ENCODE results near the gene DYRK1B. TPM values are rescaled to one million over a fixed set of nuclear protein-coding genes. Genes with fewer than 3 reads are reported as not detected.

DYRK1B gene
- polyA plus RNA-seq, 1 of the 3 experiments (the other 2 are of a cell fraction) = 17.2 TPM

DNA sequence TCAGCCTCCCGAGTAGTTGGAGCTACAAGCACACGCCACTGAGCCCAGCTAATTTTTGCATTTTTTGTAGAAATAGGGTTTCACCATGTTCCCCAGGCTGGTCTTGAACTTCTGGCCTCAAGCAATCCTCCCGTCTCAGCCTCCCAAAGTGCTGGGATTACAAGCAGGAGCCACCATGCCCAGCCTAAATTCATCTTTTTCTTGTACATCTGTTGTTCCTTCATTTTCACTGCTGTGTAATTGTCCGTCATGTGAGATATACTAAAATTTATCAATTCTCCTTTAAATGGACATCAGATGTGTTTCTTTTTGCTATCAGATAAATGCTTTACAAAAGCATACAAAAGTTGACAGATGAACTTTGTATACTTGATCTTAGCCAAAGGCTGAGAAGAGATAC, 22.9 kb downstream of the DYRK1B start:
- POLR2A ChIA-PET = no interaction called here
- no peak overlapping the region for H3K9ac ChIP-seq

More for the DNA sequence above, 22.9 kb downstream of the DYRK1B start:
- H4K20me1 ChIP-seq (ENCODE audit: insufficient read depth) = no peaks in the 10 kb centered on the region
- TF ChIP-seq RFX5 (IDR thresholded peaks at IDR 0.05; ENCODE audit: low read length) (no peak), TCF12 (IDR thresholded peaks at IDR 0.05) (no peak), TAF1 (IDR thresholded peaks at IDR 0.05; ENCODE audit: borderline replicate concordance, low read depth, low read length) (no peak), TEAD4 (IDR thresholded peaks at IDR 0.05; ENCODE audit: borderline replicate concordance, insufficient read depth) (no peak), REST (IDR thresholded peaks at IDR 0.05; ENCODE audit: low read depth, low read length) (no peak), EZH2phosphoT487 (IDR thresholded peaks at IDR 0.05; ENCODE audit: borderline replicate concordance, low read depth) (no peak), NRF1 (IDR thresholded peaks at IDR 0.05; ENCODE audit: low read depth, low read length) (no peak), RCOR1 (IDR thresholded peaks at IDR 0.05; ENCODE audit: low read length) (no peak), MEF2A (IDR thresholded peaks at IDR 0.05; ENCODE audit: borderline replicate concordance, low read depth) (no peak), NFIC (IDR thresholded peaks at IDR 0.05; ENCODE audit: borderline replicate concordance) (no peak), CHD2 (IDR thresholded peaks at IDR 0.05; ENCODE audit: low read length, partially characterized antibody) (no peak), RXRA (IDR thresholded peaks at IDR 0.05; ENCODE audit: borderline replicate concordance, low read depth) (no peak), FOSL2 (IDR thresholded peaks at IDR 0.05; ENCODE audit: borderline replicate concordance, low read depth) (no peak)
- TF ChIP-seq, protein P1, sequence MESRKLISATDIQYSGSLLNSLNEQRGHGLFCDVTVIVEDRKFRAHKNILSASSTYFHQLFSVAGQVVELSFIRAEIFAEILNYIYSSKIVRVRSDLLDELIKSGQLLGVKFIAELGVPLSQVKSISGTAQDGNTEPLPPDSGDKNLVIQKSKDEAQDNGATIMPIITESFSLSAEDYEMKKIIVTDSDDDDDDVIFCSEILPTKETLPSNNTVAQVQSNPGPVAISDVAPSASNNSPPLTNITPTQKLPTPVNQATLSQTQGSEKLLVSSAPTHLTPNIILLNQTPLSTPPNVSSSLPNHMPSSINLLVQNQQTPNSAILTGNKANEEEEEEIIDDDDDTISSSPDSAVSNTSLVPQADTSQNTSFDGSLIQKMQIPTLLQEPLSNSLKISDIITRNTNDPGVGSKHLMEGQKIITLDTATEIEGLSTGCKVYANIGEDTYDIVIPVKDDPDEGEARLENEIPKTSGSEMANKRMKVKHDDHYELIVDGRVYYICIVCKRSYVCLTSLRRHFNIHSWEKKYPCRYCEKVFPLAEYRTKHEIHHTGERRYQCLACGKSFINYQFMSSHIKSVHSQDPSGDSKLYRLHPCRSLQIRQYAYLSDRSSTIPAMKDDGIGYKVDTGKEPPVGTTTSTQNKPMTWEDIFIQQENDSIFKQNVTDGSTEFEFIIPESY (IDR thresholded peaks at IDR 0.05; ENCODE audit: borderline replicate concordance, low read depth) = no peak
- TF ChIP-seq, protein P2, sequence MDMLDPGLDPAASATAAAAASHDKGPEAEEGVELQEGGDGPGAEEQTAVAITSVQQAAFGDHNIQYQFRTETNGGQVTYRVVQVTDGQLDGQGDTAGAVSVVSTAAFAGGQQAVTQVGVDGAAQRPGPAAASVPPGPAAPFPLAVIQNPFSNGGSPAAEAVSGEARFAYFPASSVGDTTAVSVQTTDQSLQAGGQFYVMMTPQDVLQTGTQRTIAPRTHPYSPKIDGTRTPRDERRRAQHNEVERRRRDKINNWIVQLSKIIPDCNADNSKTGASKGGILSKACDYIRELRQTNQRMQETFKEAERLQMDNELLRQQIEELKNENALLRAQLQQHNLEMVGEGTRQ (IDR thresholded peaks at IDR 0.05; ENCODE audit: borderline replicate concordance, low read depth, low read length) = no peak
- H3K4me1 ChIP-seq (ENCODE audit: control insufficient read depth in 1 of 2, insufficient read depth in 2 of 2, low read depth in 1 of 2, low read length in 1 of 2) = no peaks in the 10 kb centered on the region
- H3K27ac ChIP-seq (ENCODE audit: low read depth in 2 of 2, low read length in 1 of 2) = no peak overlapping the region
- DNase-seq = no peak
- WGBS (ENCODE audit: low lambda C conversion rate) = 57% methylated on average over 4 of the region's 4 CpGs
- H3F3A ChIP-seq (replicated peaks; ENCODE audit: insufficient read depth) = no peaks in the 10 kb centered on the region
- no peaks in the 10 kb centered on the region for H3K36me3 ChIP-seq (replicated peaks in 1 of 2; ENCODE audit: control insufficient read depth in 1 of 2, insufficient read depth in 2 of 2, low read length in 1 of 2)
- H3K27me3 ChIP-seq (ENCODE audit: insufficient read depth) = no peaks in the 10 kb centered on the region
- no peaks in the 10 kb centered on the region for H3K79me2 ChIP-seq (ENCODE audit: insufficient read depth)
- no peaks in the 10 kb centered on the region for H3K9me2 ChIP-seq
- H2AFZ ChIP-seq (ENCODE audit: low read depth) = no peak overlapping the region
- H3K4me2 ChIP-seq = no peak overlapping the region
- H3K9me3 ChIP-seq = no peaks in the 10 kb centered on the region
- H3K4me3 ChIP-seq (ENCODE audit: low read depth in 2 of 2, low read length in 1 of 2) = no peak overlapping the region
- CTCF ChIA-PET = interaction anchor here (1.1 kb wide), 1 partner anchor 33 kb away, joined by 3 read pairs; no protein-coding TSS in a partner anchor

Data from SK-N-SH (cell line).